GM12878 (cell line): ENCODE results near the gene STK32B. TPM values are rescaled to one million over a fixed set of nuclear protein-coding genes. Genes with fewer than 3 reads are reported as not detected.

ENCODE experiments used
- ATAC-seq: fragments of 200-7000 bp; cut with Tn5 transposase; 3 replicates; pipeline ENCODE4 v1.9.1; 2020; ENCODE audit warnings: mild to moderate bottlenecking, moderate library complexity
- BruUV-seq: library from RNA; stranded (reverse); fragments of 400-500 nt; replicated peaks from 2 replicates; lab custom pipeline; 2021; lab: Mats Ljungman, UMichigan
- CTCF ChIA-PET: fragments of 300-600 bp; sonication (Branson Sonifier 250); formaldehyde crosslinking; extraction: SDS; loops from one replicate; lab custom pipeline; 2021; ENCODE audit warnings: inconsistent platforms; lab: Yijun Ruan, JAX
- POLR2A ChIA-PET: fragments of 350-600 bp; formaldehyde crosslinking; extraction: SDS; loops from one replicate; lab custom pipeline; 2021; ENCODE audit warnings: inconsistent platforms; lab: Charles Lee
- RAD21 ChIA-PET: fragments of 300-600 bp; sonication (Branson Sonifier 250); formaldehyde crosslinking; loops from one replicate; lab custom pipeline; 2023; ENCODE audit warnings: antibody characterized with exemption; ENCODE audit not compliant: unreplicated experiment; lab: Charles Lee
- SMC1A ChIA-PET: fragments of 300-600 bp; sonication (Branson Sonifier 250); formaldehyde crosslinking; loops from one replicate; lab custom pipeline; 2023; ENCODE audit not compliant: unreplicated experiment, uncharacterized antibody; lab: Charles Lee
- DNase-seq: peaks from one replicate; pipeline ENCODE4 v3.0.0-alpha.2; 2011; ENCODE audit warnings: low read depth, low spot score
- FAIRE-seq: peaks from 3 replicates; lab custom pipeline; 2011; peaks lifted over from hg19 to GRCh38; lab: Jason Lieb, UNC
- H2AFZ ChIP-seq: 2 replicates; pipeline ENCODE4 v1.6.0; 2011; ENCODE audit warnings: low read depth, low read length, control low read depth; ENCODE audit not compliant: control insufficient read depth
- H3K27ac ChIP-seq: 2 replicates; pipeline ENCODE4 v1.5.1; 2011; ENCODE audit warnings: control low read depth; ENCODE audit not compliant: control insufficient read depth, insufficient read depth
- H3K27me3 ChIP-seq, 2 experiments: replicated peaks in 1 of 2; 2 replicates each; pipeline versions ENCODE4 v1.6.0 to v1.6.1; 2011; ENCODE audit warnings: low read length in 1 of 2; ENCODE audit not compliant: control insufficient read depth in 2 of 2, insufficient read depth in 2 of 2
- H3K36me3 ChIP-seq, 2 experiments: 2 replicates each; pipeline ENCODE4 v1.5.1; 2011; ENCODE audit warnings: low read length in 1 of 2; ENCODE audit not compliant: control insufficient read depth in 2 of 2, insufficient read depth in 2 of 2
- H3K4me1 ChIP-seq: 2 replicates; pipeline ENCODE4 v1.6.1; 2011; ENCODE audit warnings: mild to moderate bottlenecking, low read length, moderate library complexity, mixed read lengths; ENCODE audit not compliant: control insufficient read depth, insufficient read depth
- H3K4me2 ChIP-seq: 2 replicates; pipeline ENCODE4 v1.6.0; 2011; ENCODE audit warnings: control low read depth; ENCODE audit not compliant: control insufficient read depth, insufficient read depth
- H3K4me3 ChIP-seq: fragments of 200-600 bp; sonication (generic); 2 replicates; pipeline ENCODE4 v1.5.1; 2016
- H3K79me2 ChIP-seq: 2 replicates; pipeline ENCODE4 v1.6.0; 2011; ENCODE audit warnings: low read length; ENCODE audit not compliant: control insufficient read depth, insufficient read depth
- H3K9ac ChIP-seq: 2 replicates; pipeline ENCODE4 v1.8.0; 2011; ENCODE audit warnings: low read length, control low read depth, mixed read lengths; ENCODE audit not compliant: control insufficient read depth, insufficient read depth
- H3K9me3 ChIP-seq: replicated peaks from 3 replicates; pipeline ENCODE4 v1.5.1; 2011; ENCODE audit warnings: mild to moderate bottlenecking, low read length; ENCODE audit not compliant: control insufficient read depth, insufficient read depth
- H4K20me1 ChIP-seq: 2 replicates; pipeline ENCODE4 v1.6.0; 2011; ENCODE audit not compliant: control insufficient read depth, insufficient read depth
- ATF3 ChIP-seq: IDR thresholded peaks from 2 replicates; pipeline ENCODE4 v1.6.1; 2011; ENCODE audit warnings: low read depth, mild to moderate bottlenecking, low read length, moderate library complexity, borderline replicate concordance; ENCODE audit errors: extremely low read depth
- BACH1 ChIP-seq: fragments of 450-650 bp; IDR thresholded peaks from 2 replicates; pipeline ENCODE4 v1.6.1; 2017; ENCODE audit warnings: mild to moderate bottlenecking, borderline replicate concordance
- BMI1 ChIP-seq: fragments of 450-650 bp; IDR thresholded peaks from 2 replicates; pipeline ENCODE4 v1.6.1; 2016; ENCODE audit warnings: mild to moderate bottlenecking, moderate library complexity, borderline replicate concordance
- EED ChIP-seq: sonication (generic); IDR thresholded peaks from 2 replicates; pipeline ENCODE4 v1.6.1; 2016; ENCODE audit warnings: antibody characterized with exemption, low read depth
- IKZF1 ChIP-seq: fragments of 450-650 bp; conservative IDR thresholded peaks from 2 replicates; pipeline ENCODE4 v1.6.1; 2017; ENCODE audit warnings: antibody characterized with exemption, mild to moderate bottlenecking
- KAT2A ChIP-seq: conservative IDR thresholded peaks from 2 replicates; pipeline ENCODE4 v1.6.1; 2011; ENCODE audit warnings: low read depth, low read length; ENCODE audit not compliant: control insufficient read depth
- KLF5 ChIP-seq: fragments of 450-650 bp; IDR thresholded peaks from 2 replicates; pipeline ENCODE4 v1.6.1; 2014; ENCODE audit warnings: mild to moderate bottlenecking; ENCODE audit not compliant: partially characterized antibody
- NR2F1 ChIP-seq: fragments of 450-650 bp; conservative IDR thresholded peaks from 2 replicates; pipeline ENCODE4 v1.6.1; 2017; ENCODE audit warnings: mild to moderate bottlenecking
- POLR2AphosphoS2 ChIP-seq: IDR thresholded peaks from 2 replicates; pipeline ENCODE4 v1.6.1; 2011; ENCODE audit warnings: low read depth, mild to moderate bottlenecking, low read length, improper control_type of control experiment, moderate library complexity
- PRDM15 ChIP-seq: fragments of 450-650 bp; formaldehyde crosslinking; IDR thresholded peaks from 2 replicates; pipeline ENCODE4 v1.4.0; 2020; ENCODE audit warnings: mild to moderate bottlenecking, moderate library complexity
- TARDBP ChIP-seq: IDR thresholded peaks from 2 replicates; pipeline ENCODE4 v1.6.1; 2016; ENCODE audit warnings: borderline replicate concordance
- ZNF274 ChIP-seq: IDR thresholded peaks from one replicate; pipeline ENCODE4 v1.8.0; 2011; ENCODE audit not compliant: insufficient read length, insufficient read depth
- WGBS: methylation state at CpG from one replicate; pipeline ENCODE4 v1.1.6; 2016; ENCODE audit warnings: low lambda C conversion rate; ENCODE audit not compliant: insufficient replicate concordance, insufficient coverage; ENCODE audit errors: missing lambda C conversion rate; 5-methylcytosine and 5-hydroxymethylcytosine counted together
- in situ Hi-C: fragments of 300-500 bp; cut with MboI; formaldehyde crosslinking; loops from 9 replicates; pipeline ENCODE4 v1.14.3; 2018; ENCODE audit warnings: mixed read lengths
- intact Hi-C: fragments of 100-400 bp; cut with micrococcal nuclease; formaldehyde crosslinking; loops from one replicate; pipeline ENCODE4 v1.14.2; 2022; ENCODE audit not compliant: unreplicated experiment
- polyA plus RNA-seq, 11 experiments: library from polyadenylated mRNA; depleted of rRNA in 4 of 11; unstranded in 6 of 11; stranded (reverse) in 5 of 11; fragments of >200 nt; fragmentation: Nextera tagmentation in 4 of 11; fragmentation: Illumina TruSeq in 1 of 11; extraction: Ambion mirVana in 4 of 11; extraction: Trizol in 1 of 11; gene quantifications; 1 replicate in 1 of 11; 2 replicates in 10 of 11; pipeline versions ENCODE4 v1.2.1 to v1.2.3, GENCODE V29; 2011 to 2016; ENCODE audit warnings: inconsistent platforms in 2 of 11, missing spikeins in 2 of 11, low read depth in 1 of 11
- total RNA-seq, 4 experiments: library from RNA; depleted of rRNA in 3 of 4; stranded (reverse); fragments of >200 nt in 3 of 4; fragmentation: Illumina TruSeq in 1 of 4; extraction: Trizol in 1 of 4; gene quantifications; 2 replicates each; pipeline versions ENCODE4 v1.2.1 to v1.2.3, GENCODE V29; 2013 to 2021
- TF ChIP-seq, protein P1 (sequence below): IDR thresholded peaks from 2 replicates; pipeline ENCODE4 v1.6.1; 2012; ENCODE audit warnings: mild to moderate bottlenecking, low read depth, low read length
- TF ChIP-seq, protein P2 (sequence below): IDR thresholded peaks from 2 replicates; pipeline ENCODE4 v1.6.1; 2012; ENCODE audit warnings: low read depth, low read length, improper control_type of control experiment

The STK32B gene
- total and polyA plus RNA-seq, 10 of the 15 experiments (the other 5 are each of a cell fraction or from before 2014, with no cell fraction given) = 0.04 to 0.12 (median 0.08) TPM; not detected in 7

DNA sequence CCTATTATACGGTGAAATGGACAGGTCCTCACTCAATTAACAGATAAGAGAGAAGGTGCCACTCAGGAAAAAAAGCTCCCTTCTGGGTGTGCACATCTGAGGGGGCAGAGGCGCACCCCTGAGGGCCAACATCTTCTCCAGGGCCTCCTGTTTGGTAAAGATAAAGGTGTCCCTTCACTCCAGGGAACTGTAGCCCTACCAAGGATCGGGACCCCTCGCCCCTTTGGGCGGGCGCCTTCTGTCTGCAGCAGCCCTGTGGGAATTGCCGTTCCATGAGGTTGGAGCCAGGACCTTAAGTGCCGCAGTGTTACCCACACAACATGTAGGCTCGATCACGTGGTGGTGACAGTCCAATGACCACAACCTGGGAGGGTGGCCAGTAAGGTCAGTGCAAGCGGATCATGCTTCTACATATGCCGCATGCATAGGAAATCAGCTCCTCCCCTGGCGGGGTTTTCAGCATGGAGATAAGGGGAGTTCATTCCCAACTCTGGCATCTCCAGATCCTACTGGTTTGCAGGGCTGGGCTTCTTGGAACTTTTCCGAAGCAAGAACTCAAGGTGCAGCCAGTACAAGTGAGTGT lies 403.8 kb downstream of the STK32B start:
- Histone ChIP-seq H3K4me3 (no peak overlapping the region), H3K27ac (no peak overlapping the region), H3K36me3 (no peaks in the 10 kb centered on the region), H3K4me1 (no peaks in the 10 kb centered on the region), H3K9ac (no peak overlapping the region), H3K9me3 (no peaks in the 10 kb centered on the region; the same call in 2 of the 3 replicates), H3K4me2 (no peak overlapping the region)
- RAD21 ChIA-PET = no interaction called here
- no peak for ATAC-seq
- WGBS = 36% methylated on average over 14 of the region's 14 CpGs
- POLR2A ChIA-PET = no interaction called here
- intact Hi-C loops = no loop called here
- in situ Hi-C loops = no loop called here
- TF ChIP-seq, protein P1, sequence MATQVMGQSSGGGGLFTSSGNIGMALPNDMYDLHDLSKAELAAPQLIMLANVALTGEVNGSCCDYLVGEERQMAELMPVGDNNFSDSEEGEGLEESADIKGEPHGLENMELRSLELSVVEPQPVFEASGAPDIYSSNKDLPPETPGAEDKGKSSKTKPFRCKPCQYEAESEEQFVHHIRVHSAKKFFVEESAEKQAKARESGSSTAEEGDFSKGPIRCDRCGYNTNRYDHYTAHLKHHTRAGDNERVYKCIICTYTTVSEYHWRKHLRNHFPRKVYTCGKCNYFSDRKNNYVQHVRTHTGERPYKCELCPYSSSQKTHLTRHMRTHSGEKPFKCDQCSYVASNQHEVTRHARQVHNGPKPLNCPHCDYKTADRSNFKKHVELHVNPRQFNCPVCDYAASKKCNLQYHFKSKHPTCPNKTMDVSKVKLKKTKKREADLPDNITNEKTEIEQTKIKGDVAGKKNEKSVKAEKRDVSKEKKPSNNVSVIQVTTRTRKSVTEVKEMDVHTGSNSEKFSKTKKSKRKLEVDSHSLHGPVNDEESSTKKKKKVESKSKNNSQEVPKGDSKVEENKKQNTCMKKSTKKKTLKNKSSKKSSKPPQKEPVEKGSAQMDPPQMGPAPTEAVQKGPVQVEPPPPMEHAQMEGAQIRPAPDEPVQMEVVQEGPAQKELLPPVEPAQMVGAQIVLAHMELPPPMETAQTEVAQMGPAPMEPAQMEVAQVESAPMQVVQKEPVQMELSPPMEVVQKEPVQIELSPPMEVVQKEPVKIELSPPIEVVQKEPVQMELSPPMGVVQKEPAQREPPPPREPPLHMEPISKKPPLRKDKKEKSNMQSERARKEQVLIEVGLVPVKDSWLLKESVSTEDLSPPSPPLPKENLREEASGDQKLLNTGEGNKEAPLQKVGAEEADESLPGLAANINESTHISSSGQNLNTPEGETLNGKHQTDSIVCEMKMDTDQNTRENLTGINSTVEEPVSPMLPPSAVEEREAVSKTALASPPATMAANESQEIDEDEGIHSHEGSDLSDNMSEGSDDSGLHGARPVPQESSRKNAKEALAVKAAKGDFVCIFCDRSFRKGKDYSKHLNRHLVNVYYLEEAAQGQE = no peak
- no peak for TF ChIP-seq ATF3
- TF ChIP-seq KAT2A = no peak
- TF ChIP-seq BMI1 = no peak
- no peak for TF ChIP-seq BACH1
- TF ChIP-seq NR2F1 = no peak
- no peak for TF ChIP-seq IKZF1
- no peak for TF ChIP-seq PRDM15
- TF ChIP-seq, protein P2, sequence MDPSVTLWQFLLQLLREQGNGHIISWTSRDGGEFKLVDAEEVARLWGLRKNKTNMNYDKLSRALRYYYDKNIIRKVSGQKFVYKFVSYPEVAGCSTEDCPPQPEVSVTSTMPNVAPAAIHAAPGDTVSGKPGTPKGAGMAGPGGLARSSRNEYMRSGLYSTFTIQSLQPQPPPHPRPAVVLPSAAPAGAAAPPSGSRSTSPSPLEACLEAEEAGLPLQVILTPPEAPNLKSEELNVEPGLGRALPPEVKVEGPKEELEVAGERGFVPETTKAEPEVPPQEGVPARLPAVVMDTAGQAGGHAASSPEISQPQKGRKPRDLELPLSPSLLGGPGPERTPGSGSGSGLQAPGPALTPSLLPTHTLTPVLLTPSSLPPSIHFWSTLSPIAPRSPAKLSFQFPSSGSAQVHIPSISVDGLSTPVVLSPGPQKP = no peak
- TF ChIP-seq ZNF274 = no peak
- no peak for TF ChIP-seq KLF5
- no peak for TF ChIP-seq EED
- TF ChIP-seq TARDBP = no peak
- TF ChIP-seq POLR2AphosphoS2 = no peak
- TF ChIP-seq, all 136 proteins: peak for 0
- Histone ChIP-seq H4K20me1 (no peaks in the 10 kb centered on the region), H2AFZ (no peak overlapping the region), H3K79me2 (no peaks in the 10 kb centered on the region), H3K27me3 (no peaks in the 10 kb centered on the region)
- ChIA-PET SMC1A (no interaction called here), CTCF (interaction anchor here (1.0 kb wide), 1 partner anchor 55 kb away, joined by 3 read pairs; no protein-coding TSS in a partner anchor)
- FAIRE-seq (no peak), DNase-seq (no peak)
- no TSS peak for BruUV-seq
